Suppressor macrophage treated with lipopolysaccharide for 1 hour (primary cell): ENCODE data around the gene HOXC11.
A peak's percentile ranks its signal among the peaks of the same experiment; 100 is the strongest.

Source experiments
- DNase-seq, 3 donors: peaks; one replicate each; pipeline ENCODE4 v3.0.0-alpha.2; 2020 to 2022

HOXC11 gene

GRCh38 chr12:53987787-53988230, 14.9 kb downstream of the HOXC11 start:
- DNase-seq = no peak

GRCh38 chr12:53988541-53989226, 15.8 kb downstream of the HOXC11 start:
- DNase-seq = no peak

GRCh38 chr12:53989227-53990113, 16.5 kb downstream of the HOXC11 start:
- DNase-seq = peak; percentile 60 to 75 (median 62)

GRCh38 chr12:53990311-53991076, 17.6 kb downstream of the HOXC11 start:
- DNase-seq = no peak

GRCh38 chr12:53991077-53991460, 18.1 kb downstream of the HOXC11 start:
- DNase-seq = no peak

GRCh38 chr12:53992377-53992889, 19.5 kb downstream of the HOXC11 start:
- DNase-seq = no peak

GRCh38 chr12:53993162-53994008, 20.5 kb downstream of the HOXC11 start:
- DNase-seq = peak in 2 of 3 donors; percentile 60 to 67

- DNase-seq = no peak
Measured at GRCh38 chr12:53994009-53994263, 21.0 kb downstream of the HOXC11 start.

GRCh38 chr12:53994264-53995001, 21.5 kb downstream of the HOXC11 start:
- DNase-seq = no peak

- no peak for DNase-seq
Measured at GRCh38 chr12:53995002-53995377, 22.1 kb downstream of the HOXC11 start.

GRCh38 chr12:53995378-53996239, 22.7 kb downstream of the HOXC11 start:
- DNase-seq = peak; percentile 52 to 79 (median 56)

GRCh38 chr12:53996240-53997203, 23.6 kb downstream of the HOXC11 start:
- DNase-seq = peak; percentile 63 to 75 (median 70)

- DNase-seq = no peak
Measured at GRCh38 chr12:53997204-53998109, 24.5 kb downstream of the HOXC11 start.

- no peak for DNase-seq
Measured at GRCh38 chr12:53998110-53998899, 25.4 kb downstream of the HOXC11 start.

- DNase-seq = no peak
Measured at GRCh38 chr12:53998900-53999236, 25.9 kb downstream of the HOXC11 start.

- DNase-seq = no peak
Measured at GRCh38 chr12:53999559-54000115, 26.7 kb downstream of the HOXC11 start.
